Mesenchymal stem cell (in vitro differentiated cells and primary cell): ENCODE data around the gene RBMS3.

ENCODE experiments used
- DNase-seq: peaks from one replicate; pipeline ENCODE4 v3.0.0-alpha.2; 2013
- H2AFZ ChIP-seq: one replicate; pipeline ENCODE4 v1.6.1; 2013; ENCODE audit warnings: low read depth, mild to moderate bottlenecking, control low read depth, inconsistent platforms, low read length, moderate library complexity
- H2AK5ac ChIP-seq: 2 replicates; pipeline ENCODE4 v1.6.1; 2013; ENCODE audit warnings: low read length, moderate library complexity, mild to moderate bottlenecking, inconsistent platforms; ENCODE audit not compliant: severe bottlenecking
- H2BK120ac ChIP-seq: one replicate; pipeline ENCODE4 v1.6.1; 2013; ENCODE audit warnings: low read depth, mild to moderate bottlenecking, inconsistent platforms, low read length, moderate library complexity
- H2BK12ac ChIP-seq, 2 experiments: one replicate each; pipeline ENCODE4 v1.6.1; 2013; ENCODE audit warnings: inconsistent platforms in 2 of 2, low read length in 2 of 2, mild to moderate bottlenecking in 2 of 2, moderate library complexity in 2 of 2, control low read depth in 1 of 2
- H2BK15ac ChIP-seq: one replicate; pipeline ENCODE4 v1.6.1; 2013; ENCODE audit warnings: mild to moderate bottlenecking, low read depth, inconsistent platforms; ENCODE audit not compliant: poor library complexity, severe bottlenecking
- H2BK5ac ChIP-seq: 2 replicates; pipeline ENCODE4 v1.6.1; 2013; ENCODE audit warnings: low read depth, mild to moderate bottlenecking, low read length, control low read depth, inconsistent platforms; ENCODE audit not compliant: poor library complexity, severe bottlenecking
- H3K14ac ChIP-seq, 2 experiments: one replicate each; pipeline ENCODE4 v1.6.1; 2013; ENCODE audit warnings: inconsistent platforms in 2 of 2, low read length in 2 of 2, control low read depth in 1 of 2, mild to moderate bottlenecking in 1 of 2, moderate library complexity in 1 of 2
- H3K18ac ChIP-seq, 2 experiments: one replicate each; pipeline ENCODE4 v1.6.1; 2013; ENCODE audit warnings: inconsistent platforms in 2 of 2, low read length in 2 of 2, control low read depth in 1 of 2, low read depth in 1 of 2, mild to moderate bottlenecking in 1 of 2
- H3K23ac ChIP-seq, 2 experiments: one replicate each; pipeline ENCODE4 v1.6.1; 2013; ENCODE audit warnings: inconsistent platforms in 2 of 2, low read length in 2 of 2, mild to moderate bottlenecking in 2 of 2, moderate library complexity in 2 of 2, control low read depth in 1 of 2
- H3K27ac ChIP-seq: 2 replicates; pipeline ENCODE4 v1.5.1; 2013; ENCODE audit warnings: mild to moderate bottlenecking, moderate library complexity, low read length, control low read depth, inconsistent platforms; ENCODE audit not compliant: poor library complexity, severe bottlenecking
- H3K27me3 ChIP-seq, 2 experiments: 2 replicates each; pipeline versions ENCODE4 v1.6.1 to v1.7.0; 2013; ENCODE audit warnings: low read length in 2 of 2, mild to moderate bottlenecking in 2 of 2, moderate library complexity in 2 of 2, control low read depth in 1 of 2, inconsistent platforms in 1 of 2; ENCODE audit not compliant: control insufficient read depth in 1 of 2, insufficient read depth in 1 of 2
- H3K36me3 ChIP-seq, 2 experiments: 2 replicates each; pipeline versions ENCODE4 v1.6.1 to v1.7.0; 2013; ENCODE audit warnings: low read length in 2 of 2, control low read depth in 1 of 2, inconsistent platforms in 1 of 2, low read depth in 1 of 2, mild to moderate bottlenecking in 1 of 2; ENCODE audit not compliant: insufficient read depth in 2 of 2, control insufficient read depth in 1 of 2
- H3K4ac ChIP-seq, 2 experiments: one replicate each; pipeline ENCODE4 v1.6.1; 2013; ENCODE audit warnings: inconsistent platforms in 2 of 2, low read length in 2 of 2, mild to moderate bottlenecking in 2 of 2, moderate library complexity in 2 of 2, control low read depth in 1 of 2, low read depth in 1 of 2
- H3K4me1 ChIP-seq: 2 replicates; pipeline ENCODE4 v1.6.1; 2013; ENCODE audit warnings: low read depth, low read length, control low read depth; ENCODE audit not compliant: control insufficient read depth, insufficient read depth
- H3K4me2 ChIP-seq: 2 replicates; pipeline ENCODE4 v1.6.1; 2013; ENCODE audit warnings: low read length, mild to moderate bottlenecking, inconsistent platforms; ENCODE audit not compliant: poor library complexity, severe bottlenecking
- H3K4me3 ChIP-seq, 2 experiments: 2 replicates each; pipeline versions ENCODE4 v1.5.1 to v1.7.0; 2013; ENCODE audit warnings: low read length in 2 of 2, mild to moderate bottlenecking in 2 of 2, control low read depth in 1 of 2, low read depth in 1 of 2; ENCODE audit not compliant: insufficient read depth in 1 of 2
- H3K79me1 ChIP-seq: replicated peaks from 2 replicates; pipeline ENCODE4 v1.6.1; 2013; ENCODE audit warnings: mild to moderate bottlenecking, control low read depth, low read length, inconsistent platforms; ENCODE audit not compliant: poor library complexity, severe bottlenecking
- H3K9ac ChIP-seq: 2 replicates; pipeline ENCODE4 v1.7.0; 2013; ENCODE audit warnings: mild to moderate bottlenecking, low read length, moderate library complexity
- H3K9me3 ChIP-seq: 2 replicates; pipeline ENCODE4 v1.7.0; 2013; ENCODE audit warnings: mild to moderate bottlenecking, low read length; ENCODE audit not compliant: control insufficient read depth
- H4K8ac ChIP-seq: one replicate; pipeline ENCODE4 v1.6.1; 2013; ENCODE audit warnings: inconsistent platforms, mild to moderate bottlenecking, low read length, moderate library complexity
- H4K91ac ChIP-seq: one replicate; pipeline ENCODE4 v1.6.1; 2013; ENCODE audit warnings: mild to moderate bottlenecking, low read length, inconsistent platforms
- WGBS: methylation state at CpG from one replicate; pipeline ENCODE4 v1.1.7; 2013; ENCODE audit warnings: mixed read lengths; 5-methylcytosine and 5-hydroxymethylcytosine counted together

The RBMS3 gene

DNA sequence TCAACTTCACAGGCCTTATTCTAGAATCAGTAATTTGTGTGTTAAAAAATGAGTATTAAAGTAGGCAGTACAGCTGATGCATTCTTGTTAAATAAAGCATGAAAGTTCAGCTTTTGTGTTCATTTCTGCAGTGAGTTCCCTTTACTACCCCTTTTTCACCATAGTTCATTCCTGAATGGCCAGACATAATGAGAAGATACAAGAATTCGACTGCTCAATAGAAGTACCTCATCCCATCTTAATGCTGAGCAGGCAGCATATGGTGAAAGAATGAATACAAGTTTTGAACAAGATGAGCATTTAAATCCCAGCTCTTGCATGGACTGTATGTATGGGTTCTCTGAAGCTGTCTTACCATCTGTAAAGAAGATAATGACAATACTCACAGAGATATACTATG, 677.9 kb downstream of the RBMS3 start:
- Histone ChIP-seq H3K18ac (no peak overlapping the region), H3K4me3 (no peak overlapping the region), H3K27ac (no peak overlapping the region), H4K8ac (no peak overlapping the region), H3K27me3 (no peaks in the 10 kb centered on the region), H3K36me3 (peaks cover 7 to 16% of the 10 kb centered on the region in 2 experiments), H3K79me1 (peaks cover 3% of the 10 kb centered on the region), H2BK15ac (no peak overlapping the region), H2BK120ac (no peak overlapping the region), H3K4ac (no peak overlapping the region), H3K4me1 (no peaks in the 10 kb centered on the region), H3K4me2 (no peak overlapping the region), H3K9me3 (peaks cover 3% of the 10 kb centered on the region), H4K91ac (no peak overlapping the region), H2AFZ (no peak overlapping the region), H2AK5ac (no peak overlapping the region), H2BK5ac (no peak overlapping the region), H3K23ac (no peak overlapping the region), H3K9ac (no peak overlapping the region), H3K14ac (no peak overlapping the region), H2BK12ac (no peak overlapping the region)
- no CpG with 5 or more reads among the region's 1 CpG for WGBS
- DNase-seq, result no peak

DNA sequence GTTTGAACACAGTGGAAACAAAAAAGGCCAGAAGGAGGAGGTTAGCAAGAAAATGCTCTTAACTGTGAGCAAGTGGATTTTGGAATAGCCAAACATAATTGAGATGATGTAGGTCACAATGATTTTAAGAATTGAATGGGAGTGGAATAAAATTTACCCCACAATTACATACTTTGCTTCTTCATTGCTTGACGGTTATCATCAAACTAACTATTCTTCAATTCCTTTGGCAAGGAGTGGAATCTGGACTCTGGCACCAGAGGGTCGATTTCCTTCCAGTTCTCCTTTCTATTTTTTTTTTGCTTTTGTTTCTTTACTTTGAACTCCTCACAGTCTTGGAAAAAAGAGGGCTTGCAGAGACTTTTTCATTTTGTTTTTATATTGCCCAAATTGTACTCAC, 691.0 kb downstream of the RBMS3 start:
- H3K79me1 ChIP-seq, result peaks cover 13% of the 10 kb centered on the region
- H3K9me3 ChIP-seq, result peaks cover 4% of the 10 kb centered on the region
- H2BK12ac ChIP-seq, result no peak overlapping the region
- H2BK120ac ChIP-seq, result no peak overlapping the region
- no peak overlapping the region for H3K18ac ChIP-seq
- no peak overlapping the region for H3K23ac ChIP-seq
- H3K27me3 ChIP-seq, result no peaks in the 10 kb centered on the region
- WGBS, result 63% methylated on average over 2 of the region's 2 CpGs
- H3K9ac ChIP-seq, result no peak overlapping the region
- H2AFZ ChIP-seq, result no peak overlapping the region
- DNase-seq, result no peak
- no peak overlapping the region for H4K91ac ChIP-seq
- H3K4me3 ChIP-seq, result no peak overlapping the region
- no peak overlapping the region for H3K4ac ChIP-seq
- no peak overlapping the region for H3K14ac ChIP-seq
- no peak overlapping the region for H4K8ac ChIP-seq
- H3K4me2 ChIP-seq, result no peak overlapping the region
- no peaks in the 10 kb centered on the region for H3K4me1 ChIP-seq
- H3K27ac ChIP-seq, result no peak overlapping the region
- no peaks in the 10 kb centered on the region for H3K36me3 ChIP-seq
- H2BK15ac ChIP-seq, result no peak overlapping the region
- H2BK5ac ChIP-seq, result no peak overlapping the region
- no peak overlapping the region for H2AK5ac ChIP-seq

DNA sequence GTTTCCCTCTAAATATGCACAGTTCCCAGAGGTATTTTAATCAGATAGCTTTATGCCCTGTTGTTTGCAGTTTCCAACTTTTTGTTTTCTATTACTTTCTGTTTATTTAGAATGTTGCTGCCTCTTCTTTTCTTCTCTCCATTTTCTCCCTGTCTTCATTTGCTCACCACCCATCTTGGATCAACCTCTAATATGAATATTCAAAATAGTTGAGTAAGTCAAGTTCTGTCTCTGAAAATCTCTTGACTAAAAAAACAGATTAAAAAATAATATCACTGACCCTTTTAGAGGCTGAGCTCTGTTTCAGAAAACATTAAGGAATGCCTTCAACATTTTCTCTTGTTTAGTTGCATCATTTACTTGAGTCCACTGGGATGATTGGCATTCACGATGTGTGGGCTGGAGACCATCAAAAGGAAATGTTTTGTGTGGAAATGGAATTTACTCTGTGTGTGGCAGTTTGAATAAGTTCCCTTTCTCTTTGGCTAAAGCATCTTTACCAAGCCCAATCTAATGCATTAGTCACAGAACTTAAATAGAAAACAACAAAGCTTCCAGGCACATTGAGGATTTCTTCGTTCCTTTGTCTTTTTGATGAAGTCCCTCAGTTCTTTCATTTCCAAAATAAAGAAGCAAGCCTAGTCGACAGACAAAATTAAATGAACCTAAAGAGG, 691.6 kb downstream of the RBMS3 start:
- H3K79me1 ChIP-seq, result peaks cover 14% of the 10 kb centered on the region
- no peak overlapping the region for H3K4me2 ChIP-seq
- no peak overlapping the region for H2BK5ac ChIP-seq
- H3K36me3 ChIP-seq, result no peaks in the 10 kb centered on the region
- peaks cover 4% of the 10 kb centered on the region for H3K9me3 ChIP-seq
- no peak overlapping the region for H2AK5ac ChIP-seq
- DNase-seq, result peak; percentile 34
- no peaks in the 10 kb centered on the region for H3K4me1 ChIP-seq
- H3K4ac ChIP-seq, result no peak overlapping the region
- H3K23ac ChIP-seq, result no peak overlapping the region
- H3K27ac ChIP-seq, result no peak overlapping the region
- H2BK15ac ChIP-seq, result no peak overlapping the region
- H3K14ac ChIP-seq, result no peak overlapping the region
- no peak overlapping the region for H3K18ac ChIP-seq
- WGBS, result 70% methylated on average over 2 of the region's 3 CpGs
- H4K91ac ChIP-seq, result no peak overlapping the region
- H3K9ac ChIP-seq, result peak overlapping the region; percentile 57
- H4K8ac ChIP-seq, result no peak overlapping the region
- H2BK120ac ChIP-seq, result no peak overlapping the region
- H2BK12ac ChIP-seq, result no peak overlapping the region
- H2AFZ ChIP-seq, result no peak overlapping the region
- H3K27me3 ChIP-seq, result no peaks in the 10 kb centered on the region
- no peak overlapping the region for H3K4me3 ChIP-seq

DNA sequence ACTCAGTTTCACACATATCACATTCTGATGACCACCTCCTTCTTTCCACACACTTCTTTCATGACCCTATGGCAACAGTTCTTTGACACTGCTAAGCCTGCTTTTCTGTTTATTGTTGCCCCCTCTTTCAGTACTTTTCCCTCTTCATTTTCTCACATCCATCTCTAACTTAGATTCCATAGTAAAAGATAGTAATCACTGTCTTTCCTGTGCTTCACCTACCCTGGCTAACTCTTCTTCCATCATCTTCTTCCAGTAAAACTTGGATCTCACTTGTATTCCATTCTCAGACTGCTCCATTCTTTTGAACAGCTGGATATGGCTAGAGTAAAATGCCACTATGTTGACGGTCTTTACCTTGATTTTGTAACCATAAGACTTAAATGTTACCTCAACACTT, 692.9 kb downstream of the RBMS3 start:
- H2AFZ ChIP-seq, result no peak overlapping the region
- no peak overlapping the region for H3K4me3 ChIP-seq
- H3K23ac ChIP-seq, result no peak overlapping the region
- no peak overlapping the region for H3K18ac ChIP-seq
- no peak overlapping the region for H2BK5ac ChIP-seq
- H4K8ac ChIP-seq, result no peak overlapping the region
- no peaks in the 10 kb centered on the region for H3K27me3 ChIP-seq
- H3K4me1 ChIP-seq, result no peaks in the 10 kb centered on the region
- no peak overlapping the region for H3K4ac ChIP-seq
- H3K9ac ChIP-seq, result no peak overlapping the region
- no peak overlapping the region for H2BK12ac ChIP-seq
- DNase-seq, result no peak
- peaks cover 7% of the 10 kb centered on the region for H3K79me1 ChIP-seq
- no peak overlapping the region for H3K27ac ChIP-seq
- peaks cover 4% of the 10 kb centered on the region for H3K9me3 ChIP-seq
- no peak overlapping the region for H2AK5ac ChIP-seq
- no peak overlapping the region for H2BK120ac ChIP-seq
- no peak overlapping the region for H4K91ac ChIP-seq
- no peak overlapping the region for H3K14ac ChIP-seq
- no peak overlapping the region for H3K4me2 ChIP-seq
- H3K36me3 ChIP-seq, result no peaks in the 10 kb centered on the region
- H2BK15ac ChIP-seq, result no peak overlapping the region
- WGBS, result 90% methylated on average over 1 of the region's 1 CpG
